ENCODE data around the gene SLC26A3. TPM values are rescaled to one million over a fixed set of nuclear protein-coding genes. Genes with fewer than 3 reads are reported as not detected.
A peak's percentile ranks its signal among the peaks of the same experiment; 100 is the strongest.

Gene SLC26A3
- polyA plus RNA-seq, 1 donor: not detected

DNA sequence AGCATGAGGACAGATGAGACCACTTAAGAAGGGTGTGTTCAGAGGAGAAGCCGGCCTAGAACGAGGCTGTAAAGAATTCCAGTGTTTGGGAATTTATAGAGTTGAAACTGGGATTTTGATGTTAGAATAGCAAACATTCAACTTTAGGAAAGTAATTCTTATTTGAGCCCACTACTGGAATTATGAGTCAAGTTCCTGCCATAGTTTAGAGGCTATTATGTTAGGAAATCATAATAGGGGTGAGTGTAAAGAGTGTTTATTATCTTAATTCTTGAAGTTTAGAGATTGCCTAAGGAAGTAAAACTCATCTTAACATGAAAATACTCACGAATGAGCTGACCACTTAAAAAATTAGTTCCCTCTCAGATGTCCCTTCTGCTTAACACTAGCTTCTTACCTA lies 57.0 kb downstream of the SLC26A3 start:
- no peak for DNase-seq (ENCODE audit: low read depth)

DNA sequence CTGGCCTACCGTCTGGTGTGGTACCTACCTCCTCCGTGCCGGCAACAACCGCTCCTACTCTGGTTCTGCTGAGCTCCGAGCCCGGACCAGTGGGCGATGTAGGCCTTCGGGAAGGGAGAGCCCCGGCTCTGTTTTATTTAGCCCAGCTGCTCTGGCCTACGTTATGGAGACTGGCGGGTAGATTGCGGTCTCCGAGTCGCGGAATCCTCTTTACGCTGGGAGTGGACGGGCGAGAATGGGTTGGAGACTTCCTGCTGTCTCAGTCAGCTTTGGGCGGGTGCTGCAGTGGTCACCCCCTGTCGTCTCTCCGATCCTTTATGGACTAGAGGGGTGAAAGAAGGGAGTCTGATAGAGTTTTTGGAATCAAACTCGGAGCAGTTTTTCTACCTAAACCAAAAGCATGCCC lies 58.7 kb downstream of the SLC26A3 start:
- DNase-seq (ENCODE audit: low read depth): no peak

DNA sequence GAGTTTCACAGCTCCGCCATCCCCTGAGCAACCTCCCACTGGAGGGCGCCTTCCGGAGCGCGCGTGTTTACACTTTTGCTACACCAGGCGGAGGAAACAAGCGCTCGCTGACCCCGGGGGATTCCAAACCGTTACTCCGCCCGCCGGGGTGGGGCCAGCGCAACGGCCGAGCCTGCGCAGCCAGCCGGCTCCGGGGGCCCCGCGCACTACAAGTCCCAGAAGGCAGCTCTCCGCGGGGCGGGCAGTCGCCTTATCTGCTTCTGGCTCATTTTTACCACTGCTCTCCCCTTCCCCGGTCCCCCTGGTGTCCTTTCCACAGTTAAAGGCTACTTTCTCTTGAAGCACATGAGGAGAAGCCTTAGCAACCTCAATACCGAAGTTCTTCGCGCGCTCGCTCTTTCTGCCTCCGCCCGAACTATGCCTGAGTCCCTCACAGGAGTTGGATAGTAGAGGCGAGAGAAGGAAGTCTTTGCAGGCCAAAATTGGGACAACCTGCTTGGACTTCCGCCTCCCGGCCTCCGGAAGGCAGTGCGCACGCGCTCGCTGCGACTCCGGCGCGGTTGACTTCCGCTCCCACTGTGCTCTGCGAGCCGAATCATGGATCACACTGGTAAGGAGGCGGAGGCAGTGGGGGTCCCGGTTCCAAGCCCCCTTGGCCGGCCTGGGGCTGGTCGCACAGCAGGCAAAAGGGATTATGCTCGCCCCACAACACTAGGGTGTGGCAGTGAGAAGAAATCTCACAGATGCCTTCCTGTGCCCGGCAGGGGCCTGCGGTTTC lies 59.3 kb downstream of the SLC26A3 start, which contains the start of gene CBLL1:
Gene CBLL1, plus strand, starts transcription at position 576 of the 778 bp plus-strand sequence. Its CDS starts 22 bp downstream, at position 598.
- DNase-seq (ENCODE audit: low read depth): peak; percentile 93

DNA sequence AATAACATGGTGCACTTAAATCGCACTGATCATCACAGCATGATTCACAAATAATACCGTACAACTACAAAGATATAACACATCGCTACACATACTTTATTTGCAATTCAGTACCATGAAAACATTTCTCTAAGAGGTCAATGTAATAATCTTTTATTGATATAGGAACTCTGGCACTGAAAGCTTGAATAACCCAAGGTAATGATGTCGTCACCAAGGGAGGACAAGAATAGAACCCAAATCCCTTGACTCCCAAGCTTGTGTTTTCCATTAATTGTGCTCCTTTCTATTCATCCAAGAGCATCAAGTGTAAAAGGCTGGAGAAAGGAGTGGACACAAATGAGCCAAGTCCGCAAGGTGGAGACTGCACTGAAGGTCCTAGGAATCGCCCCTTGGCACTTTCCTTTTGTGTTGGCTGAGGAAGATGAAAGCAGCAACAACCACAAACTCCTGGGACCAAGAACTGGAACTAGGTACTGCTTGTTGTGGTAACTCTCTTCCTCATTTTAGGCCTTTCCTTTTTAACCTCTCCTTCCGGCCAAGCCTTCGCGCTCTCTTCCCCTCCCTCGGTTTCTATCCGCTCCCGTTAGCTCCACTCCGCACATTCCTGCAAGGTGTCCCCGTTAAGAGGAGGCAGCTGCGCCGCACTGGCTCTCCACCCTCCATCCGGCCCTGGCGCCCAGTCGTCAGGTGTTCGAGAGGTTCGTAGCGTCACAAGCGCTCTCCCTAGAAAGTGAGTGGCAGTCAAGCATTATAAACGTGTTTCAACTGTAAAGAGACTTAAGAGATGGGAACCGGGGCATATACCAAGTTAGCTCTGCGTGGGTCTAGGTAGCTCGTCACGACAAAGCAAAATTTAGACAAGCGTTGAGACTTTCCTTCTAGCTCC lies 60.1 kb downstream of the SLC26A3 start:
- no peak for DNase-seq (ENCODE audit: low read depth)

DNA sequence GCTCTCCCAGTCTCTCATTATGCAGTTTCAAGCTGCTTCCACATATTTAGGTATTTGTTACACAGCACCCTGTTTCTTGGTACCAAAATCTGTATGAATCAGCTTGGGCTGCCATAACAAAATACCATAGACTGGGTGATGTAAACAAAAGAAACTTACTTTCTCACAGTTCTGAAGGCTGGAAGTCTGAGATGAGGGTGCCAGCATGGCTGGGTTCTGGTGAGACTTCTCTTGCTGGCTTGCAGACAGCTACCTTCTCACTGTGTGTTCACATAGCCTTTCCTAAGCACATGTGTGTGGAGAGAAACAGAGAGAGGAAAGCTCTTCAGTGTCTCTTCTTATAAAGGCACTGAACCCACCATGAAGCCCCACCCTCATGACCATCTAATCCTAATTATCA lies 74.7 kb downstream of the SLC26A3 start:
- no peak for DNase-seq (ENCODE audit: low read depth)

DNA sequence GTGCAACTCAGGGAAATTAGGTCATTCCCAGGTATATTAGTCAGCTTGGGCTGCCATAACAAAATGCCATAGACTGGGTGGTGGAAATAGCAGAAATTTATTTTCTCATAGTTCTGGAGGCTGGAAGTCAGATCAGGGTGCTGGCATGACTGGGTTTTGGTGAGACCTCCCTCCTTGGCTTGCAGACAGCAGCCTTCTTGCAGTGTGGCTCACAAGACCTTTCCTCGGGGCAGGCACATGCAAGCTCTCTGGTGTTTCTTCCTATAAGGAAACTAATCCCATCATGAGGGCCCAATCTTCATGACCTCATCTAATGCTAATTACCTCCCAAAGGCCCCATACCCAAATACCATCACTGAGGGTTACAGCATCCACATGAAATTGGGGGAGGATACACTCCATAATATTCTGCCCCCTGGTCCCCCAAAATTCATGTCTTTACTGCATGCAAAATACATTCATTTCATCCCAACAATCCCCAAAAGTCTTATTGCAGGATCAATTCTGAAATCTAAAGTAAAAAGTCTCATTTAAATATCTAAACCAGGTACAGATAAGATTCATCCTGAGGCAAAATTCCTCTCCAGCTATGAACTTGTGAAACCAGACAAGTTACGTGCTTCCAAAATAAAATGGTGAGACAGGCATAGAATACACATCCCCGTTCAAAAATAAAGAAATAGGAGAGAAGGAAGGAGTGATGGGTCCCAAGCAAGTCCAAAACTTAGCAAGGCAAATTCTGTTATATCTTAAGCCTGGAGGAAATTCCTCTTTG lies 76.5 kb downstream of the SLC26A3 start:
- DNase-seq (ENCODE audit: low read depth): no peak

DNA sequence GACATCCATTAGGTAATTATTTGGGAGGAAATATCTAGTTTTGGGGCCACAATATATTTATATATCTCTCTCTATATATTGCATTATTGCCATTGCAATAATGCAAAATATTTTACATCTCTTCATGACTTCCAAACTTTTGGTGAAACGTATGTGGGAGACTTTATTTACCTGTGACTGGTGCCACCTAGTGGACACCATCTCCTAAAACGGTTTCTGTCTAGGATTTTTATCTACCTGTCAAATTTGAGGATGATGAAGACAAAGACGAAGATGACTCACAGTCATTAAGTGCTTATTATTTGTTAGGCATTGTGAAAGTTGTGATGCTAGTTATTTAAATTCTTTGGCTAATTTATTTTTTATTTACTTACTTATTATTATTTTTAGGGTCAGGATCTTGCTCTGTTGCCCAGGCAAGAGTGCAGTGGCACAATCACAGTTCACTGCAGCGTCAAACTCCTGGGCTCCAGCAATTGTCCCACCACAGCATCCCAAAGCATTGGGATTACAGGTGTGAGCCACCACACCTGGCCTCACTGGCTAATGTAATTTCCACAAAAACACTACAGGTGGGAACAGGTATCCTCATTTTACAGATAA lies 77.8 kb downstream of the SLC26A3 start:
- DNase-seq (ENCODE audit: low read depth): peak; percentile 47

DNA sequence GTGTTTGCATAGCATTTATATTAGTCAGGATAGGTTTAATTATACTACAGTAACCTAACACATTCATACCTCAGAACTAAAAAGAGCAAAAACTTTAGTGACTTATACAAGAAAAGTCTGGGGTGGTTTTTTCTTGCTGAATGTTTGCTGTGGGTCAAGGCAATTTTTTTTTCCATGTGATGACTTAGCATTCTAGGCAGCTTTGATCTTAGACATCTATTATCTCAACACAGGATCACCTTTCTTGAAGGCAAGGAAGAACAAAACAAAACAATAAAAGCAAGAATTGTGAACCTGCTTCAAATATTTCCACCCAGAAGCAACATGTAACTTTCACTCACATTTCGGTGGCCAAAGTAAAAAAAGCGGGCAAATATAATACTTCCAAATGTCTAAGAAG lies 79.8 kb downstream of the SLC26A3 start:
- DNase-seq (ENCODE audit: low read depth): no peak

DNA sequence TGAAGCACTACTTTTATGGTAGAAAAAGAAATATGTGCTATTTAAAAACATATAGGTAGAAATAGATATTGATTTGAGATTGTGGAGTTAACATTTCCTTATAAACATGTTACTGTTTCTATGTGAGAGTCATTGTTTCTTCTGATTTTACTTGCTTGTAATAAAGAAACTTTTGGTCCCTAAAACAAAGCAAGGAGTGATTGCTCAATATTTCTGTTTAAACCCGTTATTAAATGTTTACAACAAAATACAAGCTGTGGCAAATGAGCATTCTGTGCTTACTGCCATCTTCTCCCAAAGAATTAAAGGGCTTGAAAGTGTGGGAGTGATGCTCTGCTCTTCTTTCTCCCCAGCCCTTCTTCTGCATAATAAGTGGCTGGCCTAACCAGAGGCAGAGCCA lies 81.7 kb downstream of the SLC26A3 start:
- DNase-seq (ENCODE audit: low read depth): no peak

DNA sequence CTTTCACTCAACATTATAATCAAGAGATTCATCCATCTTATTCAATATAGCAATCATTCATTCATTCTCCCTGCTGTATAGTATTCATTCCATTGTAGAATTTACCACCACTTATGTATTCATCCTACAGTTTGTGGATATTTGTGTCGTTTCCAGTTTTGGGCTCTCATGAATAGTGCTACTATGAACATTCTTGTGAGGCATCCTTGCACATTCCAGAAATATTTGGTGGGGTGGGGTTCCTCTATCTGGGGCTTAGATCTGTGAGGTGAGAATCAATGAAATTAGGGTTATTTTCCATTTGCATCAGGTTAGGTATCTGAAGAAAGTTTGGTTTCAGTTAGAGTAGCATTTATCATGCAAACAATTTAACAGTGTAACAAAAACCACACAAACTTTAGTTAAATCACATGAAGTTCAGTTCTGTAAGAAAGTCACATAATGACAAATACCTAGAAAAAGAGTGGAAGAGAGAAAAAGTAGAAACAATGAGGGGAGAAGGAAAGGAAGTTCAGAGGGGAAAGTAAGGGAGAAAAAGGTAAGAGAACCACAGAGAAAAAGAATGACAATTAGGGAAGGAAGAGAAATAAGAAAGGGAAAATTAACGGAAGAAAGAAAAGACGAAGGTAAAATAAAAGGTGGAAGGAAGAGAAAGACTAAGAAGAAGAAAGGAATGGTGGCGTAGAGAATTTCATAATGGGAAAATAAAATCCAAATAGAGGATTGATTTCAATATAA lies 84.4 kb downstream of the SLC26A3 start:
- no peak for DNase-seq (ENCODE audit: low read depth)

DNA sequence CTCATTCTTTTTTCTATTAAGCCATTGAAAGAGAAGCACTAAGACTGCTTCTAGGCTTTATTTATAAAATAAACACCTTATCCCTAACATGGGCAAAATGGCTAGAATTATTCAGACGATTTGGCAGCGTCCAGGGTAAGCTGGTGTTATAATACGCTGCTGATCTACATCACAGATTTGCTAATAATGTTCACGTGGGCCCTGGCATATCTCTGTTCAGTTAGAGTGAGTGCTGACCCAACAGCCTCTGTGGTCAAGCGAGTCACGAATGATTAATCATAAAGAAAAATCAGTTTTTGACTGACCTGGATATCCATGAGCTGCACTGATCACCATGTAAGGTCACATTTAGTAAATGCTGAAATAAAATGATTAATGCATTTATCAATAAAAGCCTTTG lies 87.5 kb downstream of the SLC26A3 start:
- no peak for DNase-seq (ENCODE audit: low read depth)

Other genes starting within 250 kb of the SLC26A3 start
- gene COG5, start 239.3 kb downstream of the SLC26A3 start, polyA plus RNA-seq (ENCODE audit: insufficient read length): 27.9 TPM
- gene DUS4L, start 239.3 kb downstream of the SLC26A3 start, polyA plus RNA-seq (ENCODE audit: insufficient read length): 6.9 TPM
- gene BCAP29, start 223.0 kb downstream of the SLC26A3 start, polyA plus RNA-seq (ENCODE audit: insufficient read length): 42.0 TPM
- 0.73 TPM for gene SLC26A4, start 142.4 kb downstream of the SLC26A3 start, polyA plus RNA-seq (ENCODE audit: insufficient read length)
- 19.3 TPM for gene CBLL1, start 59.1 kb downstream of the SLC26A3 start, polyA plus RNA-seq (ENCODE audit: insufficient read length)
- gene DLD, start 88.0 kb upstream of the SLC26A3 start, polyA plus RNA-seq (ENCODE audit: insufficient read length): 87.0 TPM
- 406 TPM for gene LAMB1, start 199.9 kb upstream of the SLC26A3 start, polyA plus RNA-seq (ENCODE audit: insufficient read length)